ENCODE data around the gene FURIN. TPM values are rescaled to one million over a fixed set of nuclear protein-coding genes. Genes with fewer than 3 reads are reported as not detected.

FURIN gene
- 100 to 1,000 TPM; 122 to 123 TPM for total RNA-seq

GRCh38 chr15:90868261-90868689, at the start of gene FURIN:
Gene FURIN, plus strand, starts transcription at chr15:90868588. Its CDS starts 7,153 bp downstream, at chr15:90875741.

GRCh38 chr15:90883976-90884718, 15.8 kb downstream of the FURIN start, which contains the start of gene FES:
Gene FES, plus strand, starts transcription at chr15:90884504. Its CDS starts 542 bp downstream, at chr15:90885046.

GRCh38 chr15:90902840-90903732, 34.7 kb downstream of the FURIN start, which contains the start of gene MAN2A2:
Gene MAN2A2, plus strand, starts transcription at chr15:90903302. Its CDS starts 906 bp downstream, at chr15:90904208.

GRCh38 chr15:90931828-90932659, 63.7 kb downstream of the FURIN start, which contains the start of gene HDDC3:
Gene HDDC3, minus strand, starts transcription at chr15:90932549. Its CDS starts 9 bp downstream, at chr15:90932540.

Other genes starting within 250 kb of the FURIN start
- gene BLM, start 151.2 kb upstream of the FURIN start, total RNA-seq = 10 to 100 TPM; 31.2 to 33.6 TPM
- gene FES, start 15.9 kb downstream of the FURIN start, total RNA-seq = 10 to 100 TPM in 1 of 2 experiments, 1 to 10 TPM in 1; 8.2 to 12.9 TPM
- 100 to 1,000 TPM; 100 to 103 TPM for gene MAN2A2, start 34.7 kb downstream of the FURIN start, total RNA-seq
- 10 to 100 TPM; 28.5 to 29.2 TPM for gene HDDC3, start 64.0 kb downstream of the FURIN start, total RNA-seq
- 10 to 100 TPM; 67.9 to 68.9 TPM for gene UNC45A, start 66.7 kb downstream of the FURIN start, total RNA-seq
- gene RCCD1, start 86.3 kb downstream of the FURIN start, total RNA-seq = 10 to 100 TPM; 26.7 to 27.8 TPM
- gene PRC1, start 125.9 kb downstream of the FURIN start, total RNA-seq = 100 to 1,000 TPM; 111 to 127 TPM
- 10 to 100 TPM; 18.1 to 18.4 TPM for gene VPS33B, start 154.0 kb downstream of the FURIN start, total RNA-seq
- gene SV2B, start 231.7 kb downstream of the FURIN start, total RNA-seq = under 1 TPM; 0.18 to 0.26 TPM

Data from activated naive CD4-positive, alpha-beta T cell treated with anti-CD3 and anti-CD28 coated beads, Interleukin-2, amount 10 ng/mL, durations not matched to agents 5 hours and 36 hours (primary cell).